Effector CD4-positive, alpha-beta T cell (primary cell): ENCODE data around the gene CSGALNACT2.
A peak's percentile ranks its signal among the peaks of the same experiment; 100 is the strongest.
"Not testable (repeated sequence)": the region's sequence is repeated elsewhere in the genome, so short reads cannot be mapped to it uniquely, and the experiment has no call there.

Source experiments
- DNase-seq: peaks from one replicate; pipeline ENCODE4 v3.0.0-alpha.2; 2020
- total RNA-seq: gene quantifications from one replicate; lab custom pipeline; 2026; lab: John Stamatoyannopoulos, UW

Gene CSGALNACT2, protein sequence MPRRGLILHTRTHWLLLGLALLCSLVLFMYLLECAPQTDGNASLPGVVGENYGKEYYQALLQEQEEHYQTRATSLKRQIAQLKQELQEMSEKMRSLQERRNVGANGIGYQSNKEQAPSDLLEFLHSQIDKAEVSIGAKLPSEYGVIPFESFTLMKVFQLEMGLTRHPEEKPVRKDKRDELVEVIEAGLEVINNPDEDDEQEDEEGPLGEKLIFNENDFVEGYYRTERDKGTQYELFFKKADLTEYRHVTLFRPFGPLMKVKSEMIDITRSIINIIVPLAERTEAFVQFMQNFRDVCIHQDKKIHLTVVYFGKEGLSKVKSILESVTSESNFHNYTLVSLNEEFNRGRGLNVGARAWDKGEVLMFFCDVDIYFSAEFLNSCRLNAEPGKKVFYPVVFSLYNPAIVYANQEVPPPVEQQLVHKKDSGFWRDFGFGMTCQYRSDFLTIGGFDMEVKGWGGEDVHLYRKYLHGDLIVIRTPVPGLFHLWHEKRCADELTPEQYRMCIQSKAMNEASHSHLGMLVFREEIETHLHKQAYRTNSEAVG
- total RNA-seq: 98.9 reads per million, percentile 82 among the genes with 10 or more reads in this experiment

DNA sequence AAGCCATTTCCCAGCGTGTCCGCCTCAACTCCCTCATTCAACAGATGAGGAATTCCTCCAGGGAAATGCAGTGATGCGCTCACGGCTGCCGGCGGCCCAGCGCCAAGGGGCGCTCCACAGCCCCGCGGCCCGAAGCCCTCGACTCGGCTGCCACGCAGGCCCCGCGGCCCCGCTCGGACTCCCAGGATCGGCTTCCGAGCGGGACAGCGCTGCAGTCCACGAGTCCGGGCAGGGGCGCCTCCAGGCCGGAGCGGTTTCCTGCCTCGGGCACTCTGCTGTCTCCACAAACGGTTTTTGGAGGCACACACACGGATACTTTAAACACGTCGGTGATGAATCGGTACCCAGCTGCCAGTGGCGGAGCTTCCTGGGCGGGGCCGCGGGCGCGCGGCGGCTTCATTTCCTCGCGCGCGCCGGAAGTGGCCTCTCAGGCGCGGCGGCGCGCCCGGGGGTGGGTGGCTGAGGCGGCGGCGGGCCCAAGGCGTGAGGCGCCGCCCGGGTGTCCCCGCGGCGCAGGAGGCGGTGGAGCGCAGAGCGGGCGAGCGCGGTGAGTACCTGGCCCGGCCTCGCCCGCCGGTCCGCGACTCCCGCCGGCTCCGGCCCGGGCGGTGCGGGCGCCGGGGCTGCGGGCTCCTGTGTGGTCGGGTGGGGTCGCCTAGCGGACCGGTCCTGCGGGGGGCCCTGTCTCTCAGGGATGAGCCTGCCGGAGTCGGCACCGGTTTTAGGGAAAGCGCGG, at the start of gene CSGALNACT2:
Gene CSGALNACT2 (plus strand): TSS at position 425 of the 736 bp plus-strand sequence. CDS start 16,705 bp downstream, outside the sequence.
- peak; percentile 83 for DNase-seq

DNA sequence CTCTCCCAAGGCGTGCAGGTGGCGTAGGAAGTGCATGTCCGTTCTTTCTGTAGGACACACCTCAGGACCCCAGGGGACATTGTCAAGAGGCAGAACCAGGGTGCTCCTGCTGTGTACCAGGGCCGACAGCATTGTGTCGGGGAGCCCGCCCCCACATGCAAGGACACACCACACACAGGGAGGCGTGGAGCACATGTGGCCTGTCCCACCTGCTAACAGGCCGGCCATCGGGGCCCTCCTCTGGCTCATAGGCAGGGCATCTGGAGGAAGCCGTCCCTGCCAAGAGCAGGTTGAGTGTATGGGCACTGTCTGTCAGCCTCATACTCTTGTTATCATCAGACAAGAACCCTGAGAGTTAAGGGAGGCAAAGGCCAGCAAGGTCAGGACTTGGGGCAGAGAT, 48.7 kb upstream of the CSGALNACT2 start:
- DNase-seq: no peak

DNA sequence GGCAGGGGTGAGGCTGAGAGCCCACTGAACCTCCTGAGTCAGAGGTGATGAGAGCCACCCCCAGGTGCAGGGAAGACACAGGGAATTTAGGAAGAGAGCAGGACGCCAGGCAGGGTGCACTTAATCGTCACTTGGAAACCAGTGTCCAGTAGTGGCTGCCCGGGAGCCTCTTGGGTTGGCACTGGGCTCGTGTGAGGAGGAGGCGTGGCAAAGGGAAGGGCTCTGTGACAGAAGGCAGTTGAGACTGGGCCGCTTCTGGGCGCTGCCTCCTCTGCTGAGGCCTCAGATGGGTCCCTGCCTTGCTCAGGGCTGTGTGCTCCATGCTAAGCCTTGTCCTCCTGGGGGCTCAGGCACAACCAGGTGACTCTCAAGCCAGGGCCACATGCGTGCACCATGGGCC, 48.1 kb upstream of the CSGALNACT2 start:
- no peak for DNase-seq

DNA sequence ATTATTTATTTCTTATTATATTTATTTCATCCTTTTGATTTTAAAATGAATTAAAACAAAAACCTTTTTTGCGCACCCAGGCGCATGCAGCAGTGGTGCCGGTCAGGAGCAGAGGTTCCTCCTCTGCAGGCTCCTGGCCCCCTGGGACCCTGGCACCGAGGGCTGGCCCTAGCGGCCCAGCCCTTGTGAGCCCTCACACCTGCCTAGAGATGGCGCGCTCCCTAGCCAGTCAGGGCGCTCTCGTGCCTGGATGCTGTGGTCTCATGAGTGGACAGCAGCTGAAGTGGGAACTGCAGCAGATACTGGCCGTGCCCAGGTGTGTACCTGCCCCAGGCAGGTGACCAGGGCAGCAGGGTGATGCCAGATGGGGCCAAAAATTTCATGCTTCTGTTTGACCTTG, 47.6 kb upstream of the CSGALNACT2 start:
- DNase-seq: no peak

DNA sequence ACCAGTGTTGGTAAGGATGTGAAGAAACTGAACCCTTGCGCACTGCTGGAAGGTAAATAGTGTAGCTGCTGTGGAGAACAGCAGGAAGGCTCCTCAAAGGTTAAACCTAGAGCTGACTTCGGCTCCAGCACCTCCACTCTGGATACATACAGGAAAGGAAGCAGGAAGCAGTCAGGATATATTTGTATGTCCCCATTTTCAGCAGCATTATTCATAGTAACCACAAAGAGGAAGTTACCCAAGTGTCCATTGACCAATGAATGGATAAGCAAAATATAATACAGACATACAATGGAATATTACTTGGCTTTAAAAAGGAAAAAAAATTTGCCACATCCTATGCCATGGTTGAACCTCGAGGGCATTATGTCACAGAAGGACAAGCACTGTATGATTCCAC, 46.4 kb upstream of the CSGALNACT2 start:
- DNase-seq: no peak

DNA sequence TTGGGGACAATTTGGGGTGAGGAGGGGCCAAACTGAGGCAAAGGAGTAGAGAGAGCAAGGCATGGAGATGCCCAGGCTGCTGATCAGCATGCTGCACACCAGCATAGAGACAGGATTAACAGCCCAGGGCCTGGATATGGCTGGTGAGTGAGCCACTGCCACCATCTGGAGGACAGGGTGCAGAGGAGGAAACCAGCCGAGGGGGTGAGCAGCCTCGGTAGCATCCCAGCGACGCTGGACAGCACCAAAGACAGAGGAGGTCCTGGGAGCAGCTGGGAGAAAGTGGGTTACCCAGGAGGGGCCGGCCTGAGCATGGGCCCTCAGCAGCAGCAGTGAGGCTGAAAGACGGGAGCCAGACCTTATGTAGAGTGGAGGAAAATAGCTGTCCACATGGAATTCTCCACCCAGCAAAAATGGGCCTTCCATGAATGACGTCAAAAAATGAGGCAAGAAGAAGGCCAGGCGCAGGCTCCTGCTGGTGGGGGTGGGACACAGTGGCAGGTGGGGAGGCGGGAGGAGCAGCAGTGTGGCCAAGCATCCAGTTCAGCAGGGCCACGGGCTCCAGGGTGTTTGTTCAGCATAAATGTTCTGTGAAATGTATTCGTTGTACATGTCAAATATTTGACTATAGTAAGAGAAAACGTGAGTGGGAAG, 44.7 kb upstream of the CSGALNACT2 start:
- DNase-seq: no peak

DNA sequence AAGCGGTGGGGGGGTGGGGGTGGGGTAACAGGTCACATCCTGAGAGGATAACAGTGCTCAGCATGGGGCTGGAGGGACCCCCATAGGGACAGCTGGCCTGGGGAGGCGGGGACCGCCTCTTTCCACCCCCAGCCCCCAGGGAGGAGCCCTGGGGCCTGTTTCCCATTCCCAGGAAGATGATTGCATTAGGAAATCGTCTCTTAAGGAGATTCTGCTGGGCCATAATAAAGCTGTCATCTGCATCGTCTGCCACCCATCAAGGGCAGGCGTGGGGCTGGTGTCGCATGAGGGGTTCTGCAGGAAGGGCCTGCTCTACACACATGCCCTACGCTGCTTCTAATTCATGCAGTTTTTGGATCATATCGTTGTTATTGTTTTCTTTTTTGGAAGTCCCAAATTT, 44.2 kb upstream of the CSGALNACT2 start:
- DNase-seq: no peak

DNA sequence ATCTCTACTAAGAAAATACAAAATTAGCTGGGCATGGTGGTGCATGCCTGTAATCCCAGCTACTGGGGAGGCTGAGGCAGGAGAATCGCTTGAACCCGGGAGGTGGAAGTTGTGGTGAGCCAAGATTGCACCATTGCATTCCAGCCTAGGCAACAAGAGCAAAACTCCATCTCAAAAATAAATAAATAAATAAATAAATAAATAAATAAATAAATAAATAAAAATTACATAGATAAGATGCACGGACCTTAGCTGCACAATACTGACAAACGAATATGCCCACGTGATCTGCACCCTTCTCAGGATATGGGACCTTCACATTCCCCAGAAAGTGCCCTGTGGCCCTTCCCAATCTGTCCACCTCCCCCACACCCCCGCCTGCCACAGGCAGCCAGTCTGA, 38.9 kb upstream of the CSGALNACT2 start:
- not testable (repeated sequence) for DNase-seq

DNA sequence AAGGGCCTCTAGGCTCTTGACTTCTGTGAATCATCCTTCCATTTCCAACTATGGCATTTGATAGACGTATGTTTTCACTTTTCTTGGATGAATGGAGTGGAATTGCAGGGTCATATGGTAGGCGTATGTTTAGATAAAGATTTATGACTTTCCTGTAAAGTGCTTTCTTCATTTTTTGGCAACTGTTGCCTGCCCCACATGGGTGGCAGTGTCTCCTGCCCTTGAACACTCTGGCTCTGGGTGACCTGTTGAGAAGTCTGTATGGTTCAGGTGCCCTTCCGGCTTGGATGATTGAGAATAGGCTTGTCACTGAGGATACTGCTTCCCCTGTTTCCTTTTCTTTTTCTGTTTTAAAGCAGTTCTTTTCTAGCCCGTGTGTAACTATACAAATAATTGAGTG, 38.3 kb upstream of the CSGALNACT2 start:
- DNase-seq: no peak

DNA sequence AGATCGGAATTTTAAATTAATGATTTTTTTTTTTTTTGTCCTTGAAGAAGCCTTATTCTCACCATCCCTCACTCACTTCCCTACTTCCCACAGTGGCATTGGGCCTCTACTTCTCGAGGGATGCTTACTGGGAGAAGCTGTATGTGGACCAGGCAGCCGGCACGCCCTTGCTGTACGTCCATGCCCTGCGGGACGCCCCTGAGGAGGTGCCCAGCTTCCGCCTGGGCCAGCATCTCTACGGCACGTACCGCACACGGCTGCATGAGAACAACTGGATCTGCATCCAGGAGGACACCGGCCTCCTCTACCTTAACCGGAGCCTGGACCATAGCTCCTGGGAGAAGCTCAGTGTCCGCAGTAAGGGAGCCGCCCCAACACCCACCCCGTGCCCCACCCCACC, 37.9 kb upstream of the CSGALNACT2 start:
- no peak for DNase-seq

DNA sequence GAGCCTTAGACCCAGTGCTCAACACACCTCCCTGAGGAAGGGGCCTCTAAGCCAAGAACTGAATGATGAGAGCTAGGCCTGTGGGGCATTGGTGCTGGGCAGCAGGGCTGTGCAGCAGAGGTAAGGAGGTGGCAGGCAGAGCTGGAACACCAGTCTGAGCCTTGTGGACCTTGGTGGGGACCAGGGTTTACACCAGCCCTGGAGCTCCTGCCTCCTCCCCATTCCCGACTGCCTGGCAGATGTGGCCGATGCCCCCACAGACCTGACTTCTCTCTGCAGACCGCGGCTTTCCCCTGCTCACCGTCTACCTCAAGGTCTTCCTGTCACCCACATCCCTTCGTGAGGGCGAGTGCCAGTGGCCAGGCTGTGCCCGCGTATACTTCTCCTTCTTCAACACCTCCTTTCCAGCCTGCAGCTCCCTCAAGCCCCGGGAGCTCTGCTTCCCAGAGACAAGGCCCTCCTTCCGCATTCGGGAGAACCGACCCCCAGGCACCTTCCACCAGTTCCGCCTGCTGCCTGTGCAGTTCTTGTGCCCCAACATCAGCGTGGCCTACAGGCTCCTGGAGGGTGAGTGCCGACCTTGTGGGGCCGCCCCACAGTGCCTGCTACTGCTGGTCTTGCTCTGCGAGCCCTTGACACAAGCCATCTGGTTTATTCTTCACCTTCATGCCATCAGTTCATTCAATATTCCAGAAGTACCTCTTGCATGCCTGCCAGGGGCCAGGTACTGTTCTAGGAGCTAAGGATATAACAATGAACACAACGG, 36.0 kb upstream of the CSGALNACT2 start:
- DNase-seq: no peak

DNA sequence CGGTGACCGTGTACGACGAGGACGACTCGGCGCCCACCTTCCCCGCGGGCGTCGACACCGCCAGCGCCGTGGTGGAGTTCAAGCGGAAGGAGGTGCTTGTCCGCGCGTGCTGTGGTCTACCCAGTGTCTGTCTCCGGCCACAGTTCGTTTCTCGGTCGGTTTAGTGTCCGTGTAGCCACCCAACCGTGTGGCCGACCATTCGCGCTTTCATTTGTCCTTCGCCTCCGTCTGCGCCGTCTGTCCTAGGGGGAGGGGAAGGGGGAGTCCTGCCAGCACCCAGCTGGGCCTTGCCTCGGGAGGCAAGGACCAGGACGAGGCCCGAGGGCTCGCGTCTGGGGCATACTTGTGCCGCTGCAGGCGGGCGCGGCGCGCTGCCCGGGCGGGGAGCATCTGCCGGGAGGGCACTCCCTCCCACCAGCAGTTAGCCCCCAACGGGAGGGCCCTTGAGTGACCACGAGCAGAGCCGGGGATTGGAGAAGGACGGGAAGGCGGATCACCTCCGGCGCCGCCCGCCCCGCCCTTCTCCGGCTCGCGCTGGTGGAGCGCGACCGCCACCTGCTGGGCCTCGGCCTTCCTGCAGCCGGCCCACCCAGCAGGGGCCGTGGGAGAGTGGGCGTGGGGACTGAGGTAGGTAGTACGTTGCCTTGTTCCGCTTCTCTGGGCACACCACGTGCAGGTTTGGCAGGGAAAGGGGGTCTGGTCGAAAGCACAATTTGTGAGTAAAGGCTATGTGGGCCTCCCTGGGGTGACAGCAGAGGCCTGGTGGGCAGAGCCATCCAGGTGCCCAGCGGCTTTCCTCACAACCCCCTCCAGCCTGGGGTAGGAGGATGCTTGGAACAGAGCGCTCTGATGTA, 32.9 kb upstream of the CSGALNACT2 start:
- peak; percentile 66 for DNase-seq

DNA sequence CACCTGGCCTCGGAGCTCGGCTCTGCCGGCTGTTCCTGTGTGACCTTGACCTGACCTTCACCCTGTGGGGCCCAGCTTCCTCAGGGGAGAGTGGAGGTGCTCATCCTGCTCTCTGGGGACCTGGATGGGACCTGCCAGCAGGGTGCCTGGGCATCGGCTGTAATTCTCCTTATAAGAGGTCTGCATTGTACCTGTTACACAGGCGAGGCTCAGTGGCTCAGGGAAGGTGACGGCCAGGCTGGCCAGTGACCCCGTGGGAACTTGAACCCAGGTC, 32.4 kb upstream of the CSGALNACT2 start:
- DNase-seq: no peak

DNA sequence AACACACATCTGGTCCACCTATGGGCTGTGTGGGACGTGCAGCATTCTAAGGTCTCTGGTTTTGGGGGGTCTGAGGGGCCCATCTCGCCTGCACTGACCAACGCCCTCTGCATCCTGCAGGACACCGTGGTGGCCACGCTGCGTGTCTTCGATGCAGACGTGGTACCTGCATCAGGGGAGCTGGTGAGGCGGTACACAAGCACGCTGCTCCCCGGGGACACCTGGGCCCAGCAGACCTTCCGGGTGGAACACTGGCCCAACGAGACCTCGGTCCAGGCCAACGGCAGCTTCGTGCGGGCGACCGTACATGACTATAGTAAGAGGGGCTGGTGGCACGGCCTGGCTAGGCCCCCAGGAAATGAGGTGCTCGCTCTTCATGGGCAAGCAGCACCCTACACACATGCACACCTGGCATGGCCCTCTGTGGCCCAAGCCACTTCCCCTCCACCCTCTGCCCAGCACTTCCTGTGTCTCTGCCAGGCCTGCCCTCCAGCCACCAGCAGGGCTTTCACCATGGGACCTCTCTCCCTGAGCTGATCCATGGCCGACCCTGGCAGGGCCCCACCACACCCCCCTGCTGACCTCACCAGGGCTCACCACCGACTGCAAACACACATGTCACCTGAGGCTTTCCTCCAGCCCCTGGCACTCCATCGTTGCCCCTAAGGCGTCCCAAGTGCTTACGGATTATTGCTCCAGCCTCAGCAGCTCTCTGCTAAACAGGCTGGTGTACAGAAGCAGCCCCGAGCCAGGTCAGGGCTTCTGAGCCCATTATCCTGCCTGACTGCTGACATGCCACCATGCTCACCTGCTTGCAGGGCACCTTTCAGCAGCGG, 31.8 kb upstream of the CSGALNACT2 start:
- no peak for DNase-seq

DNA sequence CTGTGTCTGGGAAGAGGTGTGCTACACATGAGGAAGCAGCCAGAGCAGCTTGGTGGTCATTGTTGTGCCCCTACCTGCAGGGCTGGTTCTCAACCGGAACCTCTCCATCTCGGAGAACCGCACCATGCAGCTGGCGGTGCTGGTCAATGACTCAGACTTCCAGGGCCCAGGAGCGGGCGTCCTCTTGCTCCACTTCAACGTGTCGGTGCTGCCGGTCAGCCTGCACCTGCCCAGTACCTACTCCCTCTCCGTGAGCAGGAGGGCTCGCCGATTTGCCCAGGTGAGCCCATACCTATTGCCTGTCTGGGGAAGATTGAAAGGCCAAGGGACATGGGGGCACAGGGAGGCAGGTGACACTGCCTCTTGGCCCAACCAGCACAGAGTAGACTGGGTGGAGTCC, 29.3 kb upstream of the CSGALNACT2 start:
- DNase-seq: no peak

DNA sequence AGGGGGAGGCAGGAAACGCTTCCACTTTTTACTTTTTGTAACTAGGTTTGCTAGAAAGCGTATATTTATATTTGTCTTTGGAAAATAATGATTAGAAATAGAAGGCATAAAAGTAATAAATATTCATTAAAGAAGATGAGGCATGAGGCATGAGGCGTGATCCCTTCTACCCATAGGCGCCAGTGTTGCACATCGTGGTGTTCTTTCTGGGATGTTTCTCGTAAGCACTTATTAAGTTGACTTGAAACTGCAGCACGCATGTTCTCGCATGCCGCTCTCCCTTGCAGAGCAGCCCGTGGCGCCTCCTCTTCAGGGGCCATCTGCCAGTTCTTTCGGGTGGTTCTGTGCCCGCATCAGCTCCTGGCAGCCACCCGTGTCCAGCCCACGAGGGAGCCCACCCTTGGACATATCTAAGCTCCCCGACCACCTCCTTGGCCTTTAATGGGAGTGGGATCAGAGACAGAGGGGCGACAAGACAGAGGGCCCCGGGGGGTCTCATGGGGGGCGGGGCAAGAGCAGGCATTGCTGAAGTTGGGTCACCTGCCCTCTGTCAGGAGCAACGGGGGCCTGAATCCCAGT, 28.5 kb upstream of the CSGALNACT2 start:
- DNase-seq: no peak

DNA sequence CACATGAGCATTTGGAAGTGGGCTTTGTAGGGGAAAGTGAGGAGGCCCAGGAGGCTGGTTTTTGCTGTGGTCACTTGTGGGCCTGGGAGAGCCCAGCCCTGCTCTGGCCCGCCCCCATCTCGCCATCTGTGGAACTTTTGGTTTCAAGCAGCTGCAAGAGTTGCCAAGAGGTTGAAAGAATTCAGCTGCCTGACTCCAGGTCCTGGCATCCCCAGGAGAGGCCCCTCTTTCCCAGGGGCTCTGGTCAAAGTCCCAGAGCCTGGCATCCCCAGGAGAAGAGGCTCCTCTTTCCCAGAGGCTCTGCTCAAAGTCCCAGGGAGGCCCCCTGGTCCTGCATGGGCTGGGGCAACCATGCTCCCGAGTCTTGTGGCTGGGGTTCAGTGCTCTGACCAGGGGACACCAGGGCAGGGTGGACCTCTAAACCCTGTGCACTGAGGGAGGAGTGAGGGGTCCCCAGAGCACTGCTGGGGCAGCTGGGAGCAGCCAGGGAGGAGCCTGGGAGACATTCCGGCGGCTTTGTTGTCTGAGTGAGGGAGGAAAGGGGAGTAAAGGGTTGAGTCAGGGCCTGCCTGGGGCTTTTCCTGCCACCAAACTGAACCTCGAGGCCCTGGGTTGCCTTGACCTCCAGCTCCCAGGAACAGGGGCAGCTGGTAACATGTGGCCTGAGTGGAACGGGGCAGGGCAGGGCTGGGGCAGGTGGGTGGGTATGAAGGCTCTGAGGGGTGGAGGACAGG, 27.7 kb upstream of the CSGALNACT2 start:
- no peak for DNase-seq

DNA sequence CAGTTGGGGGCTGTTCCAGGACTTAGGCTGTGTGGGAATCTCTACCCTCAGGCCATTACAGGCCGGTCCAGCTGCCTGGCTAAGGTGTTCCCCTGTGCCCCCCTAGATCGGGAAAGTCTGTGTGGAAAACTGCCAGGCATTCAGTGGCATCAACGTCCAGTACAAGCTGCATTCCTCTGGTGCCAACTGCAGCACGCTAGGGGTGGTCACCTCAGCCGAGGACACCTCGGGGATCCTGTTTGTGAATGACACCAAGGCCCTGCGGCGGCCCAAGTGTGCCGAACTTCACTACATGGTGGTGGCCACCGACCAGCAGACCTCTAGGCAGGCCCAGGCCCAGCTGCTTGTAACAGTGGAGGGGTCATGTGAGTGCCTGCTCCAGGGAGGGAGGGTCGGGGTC, 27.1 kb upstream of the CSGALNACT2 start:
- no peak for DNase-seq

DNA sequence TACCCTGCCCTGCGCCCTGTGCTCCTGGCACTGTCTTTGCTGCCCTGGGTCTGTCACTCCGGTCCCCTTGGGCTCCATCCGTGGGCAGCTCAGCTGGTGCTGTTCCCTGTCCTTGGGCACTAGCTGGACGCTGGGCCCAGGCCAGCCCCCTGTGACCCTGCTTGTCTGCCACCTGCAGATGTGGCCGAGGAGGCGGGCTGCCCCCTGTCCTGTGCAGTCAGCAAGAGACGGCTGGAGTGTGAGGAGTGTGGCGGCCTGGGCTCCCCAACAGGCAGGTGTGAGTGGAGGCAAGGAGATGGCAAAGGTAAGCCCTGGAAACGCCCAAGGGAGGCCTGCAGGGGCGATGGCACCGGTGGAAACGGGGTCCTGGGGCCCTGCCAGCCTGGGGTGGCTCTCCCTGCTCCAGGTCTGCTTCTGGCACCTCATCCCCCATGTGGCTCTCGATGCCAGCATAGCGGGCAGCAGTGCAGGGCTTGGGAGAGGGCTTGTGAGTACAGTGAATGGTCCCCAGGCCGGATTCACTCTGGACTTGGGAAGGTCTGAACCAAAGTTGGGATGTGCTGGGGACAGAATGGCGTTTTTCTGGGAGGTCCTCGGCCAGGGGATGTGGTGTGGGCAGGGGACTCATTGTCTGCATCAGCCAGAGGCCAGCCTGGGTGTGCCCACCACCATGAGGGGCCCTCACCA, 26.2 kb upstream of the CSGALNACT2 start:
- no peak for DNase-seq
